Effector CD8-positive, alpha-beta T cell (primary cell): ENCODE measurements around the gene GKN2.
"Not testable (repeated sequence)": the region's sequence is repeated elsewhere in the genome, so short reads cannot be mapped to it uniquely, and the experiment has no call there.

Source experiments
- DNase-seq: peaks from one replicate; lab custom pipeline; 2025; lab: John Stamatoyannopoulos, UW

GKN2 gene

DNA sequence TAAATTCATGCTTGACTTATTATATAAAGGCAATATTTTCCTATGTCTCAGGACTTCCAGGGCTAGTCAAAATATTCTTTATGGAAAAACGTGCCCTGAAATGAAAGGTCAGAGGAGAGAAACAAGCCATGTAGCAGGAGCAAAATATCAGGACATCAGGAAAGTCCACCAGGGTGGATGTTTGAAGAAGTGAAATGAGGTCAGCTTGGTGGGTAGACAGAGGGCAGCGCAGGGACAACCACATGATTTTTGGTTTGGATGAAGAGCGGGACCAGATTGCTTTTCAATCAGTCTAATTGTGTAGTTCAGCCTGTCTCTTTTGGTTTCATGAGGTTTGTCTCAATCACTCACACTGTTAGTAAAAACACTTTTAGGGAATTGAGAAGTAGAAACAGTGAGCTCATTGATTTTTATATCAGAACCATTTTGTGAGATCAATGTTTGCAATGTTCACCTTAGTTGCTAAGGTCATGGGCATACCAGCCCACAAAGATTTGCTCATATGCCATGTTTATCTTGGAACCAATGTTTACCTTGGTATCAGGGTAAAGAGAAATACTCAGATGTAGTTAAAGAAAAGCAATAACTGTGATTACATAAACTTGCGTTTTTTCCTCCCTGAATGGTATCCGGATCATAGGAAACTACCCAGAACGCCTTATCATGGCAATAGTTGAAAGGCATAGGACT is 32.1 kb downstream of the GKN2 start:
- no peak for DNase-seq

DNA sequence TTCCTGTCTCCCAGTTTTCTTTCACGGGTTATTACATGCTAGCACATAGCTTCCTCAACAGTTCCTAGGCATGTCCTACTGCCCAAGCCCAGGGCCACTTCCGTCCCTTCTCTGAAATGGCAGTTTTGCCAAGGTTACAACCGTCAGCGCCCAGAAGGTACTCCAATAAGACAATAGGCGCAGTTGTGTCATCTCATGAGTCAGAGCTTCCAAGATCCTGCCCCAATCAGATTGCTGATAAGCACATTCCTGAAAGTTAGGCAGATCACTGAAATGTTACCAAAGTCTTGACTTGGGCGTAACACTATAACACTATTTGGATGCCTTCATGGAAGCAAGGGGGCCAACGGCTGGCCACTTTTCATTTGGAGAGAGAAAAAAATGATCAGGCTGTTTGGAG is 34.2 kb downstream of the GKN2 start:
- no peak for DNase-seq

DNA sequence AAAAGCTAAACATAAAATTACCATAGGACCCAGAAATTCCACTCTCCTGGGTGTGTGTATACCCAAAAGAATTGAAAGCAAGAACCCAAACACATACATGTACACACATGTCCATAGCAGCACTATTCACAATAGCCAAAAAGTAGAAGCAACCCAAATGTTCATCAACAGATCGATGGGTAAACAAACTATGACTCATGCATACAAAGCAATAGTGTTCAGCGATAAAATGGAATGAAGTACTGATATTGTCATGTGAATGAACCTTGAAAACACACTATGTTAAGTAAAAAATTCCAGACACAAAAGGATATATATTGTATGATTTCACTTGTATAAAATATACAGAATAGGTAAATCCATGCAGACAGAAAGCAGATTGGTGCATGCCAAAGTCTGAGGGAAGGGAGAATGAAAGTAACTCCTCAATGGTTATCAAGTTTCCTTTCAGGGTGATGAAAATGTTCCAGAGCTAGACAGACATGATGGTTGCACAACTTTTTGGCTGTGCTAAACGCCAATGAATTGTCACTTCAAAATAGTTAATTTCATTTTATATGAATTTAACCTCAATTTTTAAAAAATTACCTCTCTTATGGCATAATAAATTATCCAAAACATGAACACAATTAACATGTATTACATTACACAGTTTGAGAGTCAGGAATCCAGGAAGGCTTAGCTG is 35.5 kb downstream of the GKN2 start:
- DNase-seq: no peak

DNA sequence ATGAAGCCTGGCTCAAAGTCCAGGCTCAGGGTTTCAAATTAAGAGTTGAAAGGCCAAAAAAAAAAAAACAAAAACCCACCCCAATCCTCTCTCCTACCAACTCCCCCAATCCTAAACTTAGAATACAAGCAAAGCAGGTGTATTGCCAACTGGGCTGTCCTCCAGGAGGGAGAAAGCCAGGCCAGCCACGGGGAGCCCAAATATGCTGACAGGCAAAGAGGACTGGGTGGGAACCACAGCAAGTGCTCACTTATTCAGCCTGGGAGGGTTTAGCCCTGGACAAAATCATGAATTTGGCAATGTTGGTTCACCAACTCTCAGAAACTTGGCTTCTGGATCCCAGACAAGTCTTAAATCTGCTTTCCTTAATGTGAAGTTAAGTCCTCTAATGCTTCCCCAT is 36.5 kb downstream of the GKN2 start:
- DNase-seq: no peak

DNA sequence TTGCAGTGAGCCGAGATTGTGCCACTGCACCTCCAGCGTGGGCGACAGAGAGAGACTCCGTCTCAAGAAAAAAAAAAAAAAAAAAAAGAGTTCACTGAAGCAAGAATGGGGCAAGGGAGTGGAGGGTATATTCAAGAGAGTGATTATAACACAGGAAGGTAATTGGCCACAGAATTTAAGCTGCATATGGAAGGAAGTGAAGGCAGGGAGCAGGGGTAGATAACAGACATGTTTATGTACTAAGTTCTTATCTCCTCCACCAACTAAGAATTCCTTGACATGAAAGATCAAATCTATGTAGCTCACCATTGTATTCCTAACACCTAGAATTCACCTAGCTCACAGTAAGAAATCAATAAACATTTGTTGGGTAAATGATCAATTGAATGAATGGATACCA is 37.3 kb downstream of the GKN2 start:
- no peak for DNase-seq

DNA sequence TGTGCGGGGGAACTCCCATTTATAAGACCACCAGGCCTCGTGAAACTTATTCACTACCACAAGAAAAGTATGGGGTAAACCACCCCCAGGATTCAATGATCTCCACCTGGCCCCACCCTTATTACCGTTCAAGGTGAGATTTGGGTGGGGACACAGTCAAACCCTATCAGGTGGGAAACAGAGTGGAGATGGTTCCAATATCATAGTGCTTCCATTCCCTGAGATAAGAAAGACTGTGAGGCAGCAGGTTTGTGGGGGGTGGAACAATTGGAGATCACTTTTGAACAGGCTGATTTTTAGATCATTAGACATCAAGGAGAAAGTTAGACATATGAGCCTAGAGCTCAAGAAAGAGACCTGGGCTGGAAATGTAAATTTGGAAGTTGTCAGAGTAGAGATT is 39.3 kb downstream of the GKN2 start:
- no peak for DNase-seq

DNA sequence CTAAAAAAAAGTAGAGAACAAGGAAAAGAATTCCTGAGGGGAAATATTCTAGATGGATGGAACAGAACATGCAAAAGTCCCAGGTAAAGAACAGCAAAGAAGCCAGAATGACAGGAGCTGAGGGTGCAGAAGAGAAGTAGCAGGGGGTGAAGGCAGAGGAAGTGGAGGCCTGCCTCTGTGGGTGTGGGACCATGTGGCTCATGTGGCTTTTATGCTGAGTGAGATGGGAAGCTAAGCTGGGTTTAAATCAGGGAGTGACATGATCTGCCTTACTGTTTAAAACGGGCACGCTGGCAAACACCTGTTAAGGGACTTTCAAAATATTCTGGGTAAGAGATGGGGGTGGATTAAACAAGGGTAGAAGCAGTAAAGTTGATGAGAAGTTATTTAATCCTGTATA is 40.0 kb downstream of the GKN2 start:
- DNase-seq: no peak

DNA sequence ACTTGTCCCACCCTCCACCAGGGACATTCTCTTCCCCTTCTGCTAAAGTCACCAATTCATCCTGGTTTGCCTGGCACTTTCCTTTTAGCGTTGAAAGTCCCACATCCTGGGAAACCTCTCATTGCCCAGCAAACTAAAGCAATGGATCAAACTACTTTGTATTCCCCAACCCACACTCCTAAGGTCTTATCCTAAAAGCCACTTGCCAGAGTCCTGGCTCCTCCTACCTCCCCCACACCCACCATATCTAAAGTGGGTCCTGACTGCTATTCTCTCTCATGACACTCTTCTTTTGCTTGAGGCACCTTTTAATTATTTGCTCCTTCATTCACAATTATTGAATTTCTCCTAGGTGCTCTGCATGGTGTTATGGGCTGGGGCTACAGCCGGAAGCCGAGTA is 40.6 kb downstream of the GKN2 start:
- DNase-seq: no peak

DNA sequence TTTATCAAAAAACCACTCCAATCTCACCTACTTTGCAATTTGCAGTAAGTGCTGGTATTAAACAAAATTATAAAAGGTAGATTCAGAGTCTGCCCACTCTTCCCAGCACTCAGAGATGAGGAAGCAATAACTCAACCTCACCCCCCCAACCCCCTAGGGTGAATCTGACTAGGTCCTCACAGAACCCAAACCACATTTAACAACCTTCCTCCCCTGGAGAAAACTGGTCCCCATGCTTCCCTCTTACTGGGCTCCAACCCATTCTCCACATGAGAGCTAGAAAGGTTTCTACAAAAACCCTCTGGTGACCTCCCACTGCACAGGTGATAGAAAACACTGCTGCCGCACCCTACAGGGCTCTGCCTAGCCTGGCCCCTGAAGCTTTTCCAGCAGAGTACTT is 41.0 kb downstream of the GKN2 start:
- DNase-seq: no peak

DNA sequence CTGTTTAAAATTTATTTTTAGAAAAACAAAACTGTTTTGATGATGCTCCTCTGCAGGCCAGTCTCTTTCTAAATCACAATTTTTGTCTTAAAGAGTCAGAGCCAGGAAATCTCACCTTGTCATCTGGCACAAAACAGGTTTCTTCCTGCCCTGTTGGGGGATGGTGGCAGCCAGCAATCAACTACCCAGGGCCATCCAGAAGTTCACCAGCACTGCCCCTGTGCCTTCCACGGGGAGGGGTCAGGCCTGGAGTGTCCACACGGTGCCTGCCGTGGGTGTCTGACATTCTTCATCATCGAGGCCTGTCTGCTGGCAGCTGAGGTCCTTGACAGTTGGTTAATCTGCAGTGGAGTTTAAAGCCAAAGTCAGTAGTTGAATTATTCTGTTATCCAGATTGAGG is 41.4 kb downstream of the GKN2 start:
- DNase-seq: no peak

DNA sequence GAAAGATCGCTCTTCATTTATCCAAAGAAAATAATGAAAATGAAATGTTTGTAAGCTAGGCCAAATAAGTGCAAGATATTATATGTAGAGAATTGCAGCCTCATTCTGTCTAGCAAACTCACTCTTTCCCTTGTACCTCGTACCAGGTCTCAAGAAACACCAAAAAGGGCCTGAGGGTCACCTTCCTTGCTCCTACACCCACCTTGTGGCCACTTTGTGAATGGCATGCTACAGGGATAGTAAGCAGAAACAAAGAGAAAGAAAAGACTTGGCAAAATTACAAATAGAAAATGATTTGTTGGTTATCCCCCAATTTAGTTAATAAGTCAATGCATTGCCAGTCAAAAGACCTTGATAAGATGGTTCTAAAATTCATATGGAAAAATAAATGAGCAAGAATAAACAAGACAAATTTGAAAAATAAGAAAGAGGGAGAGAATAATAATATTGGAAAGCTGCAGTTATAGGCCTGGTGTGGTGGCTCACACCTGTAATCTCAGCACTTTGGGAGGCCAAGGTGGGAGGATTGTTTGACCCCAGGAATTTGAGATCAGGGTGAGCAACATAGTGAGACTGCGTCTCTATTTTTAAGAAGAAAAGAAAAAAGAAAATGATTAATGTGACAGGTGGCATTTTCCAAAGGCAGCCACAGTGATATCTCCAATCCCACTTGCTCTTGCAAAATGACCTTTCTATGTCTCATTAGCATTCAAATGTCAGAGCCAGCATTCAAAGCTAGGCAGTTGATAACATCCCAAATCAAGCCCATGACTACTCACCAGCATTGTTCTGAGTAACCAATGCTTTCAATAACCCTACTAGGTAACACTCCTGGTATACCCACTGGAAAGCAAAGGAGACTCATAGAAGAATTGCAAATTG is 42.7 kb downstream of the GKN2 start:
- peak; percentile 43 for DNase-seq

DNA sequence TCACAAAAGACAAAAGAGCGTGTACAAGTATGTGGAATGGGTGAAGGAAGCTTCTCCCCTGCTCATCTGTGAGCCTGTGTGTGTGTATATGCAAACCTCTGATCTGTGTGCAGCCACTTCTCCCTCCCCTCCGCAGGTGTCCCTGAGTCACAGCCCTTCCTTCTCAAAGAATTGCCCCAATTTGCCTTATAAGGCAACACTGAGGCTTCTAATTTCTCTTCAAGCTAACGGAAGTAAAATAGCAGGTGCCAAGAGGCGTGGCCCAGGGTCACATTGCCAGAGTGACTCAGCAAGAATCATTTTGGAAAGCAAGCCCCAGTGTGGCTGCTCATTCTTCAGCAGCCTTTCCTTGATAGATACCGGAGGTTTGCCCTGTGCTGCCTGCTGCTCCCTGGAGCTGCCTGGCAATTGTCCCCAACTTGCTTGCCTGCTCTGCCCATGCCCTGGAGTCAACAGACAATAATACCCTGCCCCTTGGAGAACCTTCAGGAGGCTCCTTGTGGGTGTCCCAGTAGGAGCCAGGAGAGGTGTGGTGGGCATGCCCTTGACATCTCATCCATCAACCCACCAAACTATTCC is 44.2 kb downstream of the GKN2 start:
- peak; percentile 46 for DNase-seq

DNA sequence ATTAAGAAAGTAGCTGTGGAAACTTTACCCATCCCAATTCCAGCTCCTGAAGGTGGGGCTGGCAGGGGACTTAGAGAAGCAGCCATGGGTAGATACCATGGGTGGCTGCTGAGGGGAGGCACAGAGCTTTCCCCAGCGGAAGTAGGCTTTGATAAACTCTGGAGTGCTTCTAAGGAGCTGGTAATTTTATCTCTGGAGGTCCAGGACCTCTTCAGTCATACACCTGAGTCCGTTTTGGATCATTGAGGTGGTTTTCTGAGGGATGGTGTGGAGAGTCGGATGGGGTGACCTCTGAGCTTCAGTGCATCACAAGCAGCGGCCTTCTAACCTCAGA is 44.8 kb downstream of the GKN2 start:
- DNase-seq: no peak

DNA sequence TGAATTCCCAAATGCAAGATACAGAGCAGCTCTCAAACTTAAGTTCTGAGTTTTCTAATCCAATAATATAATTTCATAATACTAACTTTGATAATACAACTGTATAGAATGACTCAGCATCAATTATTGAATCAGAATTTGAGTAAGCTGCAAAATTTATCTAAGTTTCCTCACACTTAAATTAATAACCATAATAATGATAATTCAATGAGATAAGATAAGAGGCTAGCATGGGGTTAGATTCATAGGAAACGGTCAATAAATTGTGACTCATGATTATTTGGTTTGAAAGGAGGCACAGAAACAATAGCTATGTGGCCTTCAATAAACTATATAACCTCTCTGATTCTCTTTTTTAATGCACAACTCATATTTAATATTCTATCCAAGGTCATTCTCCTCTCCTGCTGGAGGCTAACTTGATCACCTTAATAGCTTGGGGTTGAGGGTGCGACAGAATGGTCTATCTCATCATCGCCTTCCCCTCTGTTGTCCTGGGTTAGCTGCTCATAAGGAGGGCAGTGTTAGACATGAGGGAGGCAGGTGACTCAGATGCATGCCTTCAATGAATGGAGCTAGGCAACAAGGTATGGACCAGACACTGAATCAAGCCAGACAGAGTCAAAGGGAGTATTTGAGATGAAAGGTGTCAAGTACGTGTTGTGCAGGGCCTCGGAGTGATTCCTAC is 45.3 kb downstream of the GKN2 start:
- DNase-seq: no peak

DNA sequence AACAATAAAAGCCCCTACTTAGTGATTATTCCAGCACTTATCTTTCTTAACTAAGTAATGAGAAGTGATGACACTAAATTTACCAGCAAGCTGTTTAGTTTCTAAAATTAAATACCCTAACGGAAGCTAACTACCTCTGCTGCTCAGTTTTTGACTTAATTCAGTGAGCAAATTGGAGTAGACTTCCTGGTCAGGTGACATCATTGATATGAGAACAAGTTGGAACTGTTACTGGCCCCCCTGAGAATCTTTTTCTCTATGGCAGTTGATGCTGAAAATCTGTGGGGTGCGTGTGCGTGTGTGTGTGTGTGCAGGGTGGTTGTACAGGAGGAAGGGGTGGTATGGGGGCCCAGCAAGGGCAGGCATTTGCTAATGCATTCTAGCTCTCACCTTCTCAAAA is 46.0 kb downstream of the GKN2 start:
- DNase-seq: no peak

DNA sequence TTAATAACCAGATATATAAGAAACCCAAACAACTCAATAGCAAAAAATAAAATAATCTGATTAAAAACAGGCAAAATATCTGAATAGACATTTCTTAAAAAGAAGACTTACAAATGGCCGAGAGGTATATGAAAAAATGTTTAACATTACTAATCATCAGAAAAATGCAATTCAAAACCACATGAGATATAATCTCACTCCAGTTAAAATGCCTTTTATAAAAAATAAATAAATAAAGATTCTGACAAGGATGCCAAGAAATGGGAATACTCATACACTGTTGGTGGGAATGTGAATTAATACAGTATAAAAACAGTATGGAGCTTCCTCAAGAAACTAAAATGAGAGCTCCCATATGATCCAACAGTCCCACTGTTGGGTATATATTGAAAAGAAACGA is 47.6 kb downstream of the GKN2 start:
- no peak for DNase-seq

DNA sequence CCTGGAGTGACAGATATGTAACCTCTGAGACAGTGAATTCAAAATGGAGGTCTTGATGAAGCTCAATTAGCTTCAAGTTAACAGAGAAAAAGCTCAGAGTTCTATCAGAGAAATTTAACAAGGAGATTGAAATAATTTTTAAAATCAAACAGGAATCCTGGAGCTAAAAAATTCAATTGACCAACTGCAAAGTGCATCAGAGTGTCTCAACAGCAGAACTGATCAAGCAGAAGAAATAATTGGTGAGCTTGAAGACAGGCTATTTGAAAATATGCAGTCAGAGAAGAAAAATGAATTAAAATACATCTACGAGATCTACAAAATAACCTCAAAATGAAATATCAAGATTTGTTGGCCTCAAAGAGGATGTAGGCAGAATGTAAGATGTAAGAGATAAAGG is 51.1 kb downstream of the GKN2 start:
- DNase-seq: no peak

DNA sequence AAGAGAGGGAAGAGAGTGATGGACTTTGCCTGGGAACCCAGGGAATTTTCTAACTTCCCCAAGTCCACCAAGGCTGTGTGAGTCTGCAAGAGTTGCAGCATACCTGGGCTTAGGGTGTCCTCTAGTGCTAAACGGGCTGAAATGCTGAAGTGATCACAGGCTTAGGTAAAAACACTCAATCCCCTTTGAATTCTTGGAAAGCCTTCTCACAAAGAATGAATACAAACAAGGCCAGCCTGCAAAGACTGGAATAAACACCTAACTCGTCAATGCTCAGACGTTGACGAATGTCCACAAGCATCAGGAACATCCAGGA is 51.5 kb downstream of the GKN2 start:
- no peak for DNase-seq

DNA sequence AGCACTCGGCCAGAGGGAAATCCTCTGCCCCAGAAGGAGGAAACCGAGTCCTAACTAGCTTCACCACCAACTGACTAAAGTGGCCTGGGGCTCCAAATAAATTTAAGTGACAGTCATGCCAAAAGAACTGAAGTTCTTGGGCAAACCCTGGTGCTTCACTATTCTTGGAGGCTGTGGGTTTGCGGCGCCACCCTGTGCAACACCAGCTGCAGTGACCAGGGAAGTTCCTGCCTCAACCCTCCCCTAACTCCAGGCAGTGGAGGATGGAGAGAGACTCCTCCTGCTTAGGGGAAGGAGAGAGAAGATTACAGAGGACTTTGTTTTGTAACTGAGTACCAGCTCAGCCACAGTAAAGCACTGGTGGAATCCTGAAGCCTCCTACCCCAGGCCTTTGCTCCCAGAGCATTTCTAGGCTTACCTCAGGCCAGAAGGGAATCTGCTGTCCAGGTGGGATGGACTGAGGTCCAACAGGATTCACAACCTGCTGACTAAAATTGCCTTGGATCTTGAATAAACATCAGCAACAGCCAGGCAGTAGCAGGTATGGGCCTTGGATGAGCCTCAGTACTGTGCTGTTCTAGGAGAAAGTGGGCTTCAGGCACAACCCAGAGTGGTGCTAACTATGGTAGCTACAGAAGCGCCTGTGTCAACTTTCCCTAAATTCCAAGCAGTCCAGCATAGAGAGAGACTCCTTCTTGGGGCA is 52.0 kb downstream of the GKN2 start:
- no peak for DNase-seq

DNA sequence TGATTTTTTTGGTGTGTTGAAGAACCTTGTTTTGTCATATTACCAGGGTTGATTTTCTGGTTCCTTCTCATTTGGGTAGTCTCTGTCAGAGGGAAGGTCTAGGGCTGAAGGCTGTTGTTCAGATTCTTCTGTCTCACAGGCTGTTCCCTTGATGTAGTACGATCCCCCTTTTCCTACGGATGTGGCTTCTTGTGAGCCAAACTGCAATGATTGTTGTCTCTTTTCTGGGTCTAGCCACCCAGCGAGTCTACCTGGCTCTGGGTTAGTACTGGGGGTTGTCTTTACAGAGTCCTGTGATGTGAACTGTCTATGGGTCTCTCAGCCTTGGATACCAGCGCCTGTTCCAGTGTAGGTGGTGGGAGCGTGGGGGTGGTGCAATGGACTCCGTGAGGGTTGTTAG is 56.7 kb downstream of the GKN2 start:
- DNase-seq: not testable (repeated sequence)
